Psoas muscle (tissue), 8 donors: ENCODE results near the gene FAM81A. TPM values are rescaled to one million over a fixed set of nuclear protein-coding genes. Genes with fewer than 3 reads are reported as not detected.
"Not testable (repeated sequence)": the region's sequence is repeated elsewhere in the genome, so short reads cannot be mapped to it uniquely, and the experiment has no call there.

Experiments used
- ATAC-seq, 4 donors: fragments of 200-7000 bp; cut with Tn5 transposase; one replicate each; pipeline ENCODE4 v1.9.1; 2020; ENCODE audit warnings: moderate library complexity in 3 of 4, mild to moderate bottlenecking in 2 of 4
- DNase-seq, 2 donors: peaks; one replicate each; pipeline ENCODE4 v3.0.0-alpha.2; 2020
- H3K27ac ChIP-seq: fragments of 200-600 bp; one replicate; pipeline ENCODE4 v1.8.0; 2022
- H3K27me3 ChIP-seq, 3 donors: fragments of 200-600 bp in 1 of 3; one replicate each; pipeline versions ENCODE4 v1.6.1 to v1.8.0; 2013 to 2022; ENCODE audit warnings: low read length in 2 of 3, mild to moderate bottlenecking in 2 of 3, moderate library complexity in 1 of 3; ENCODE audit not compliant: insufficient read depth in 3 of 3
- H3K36me3 ChIP-seq, 2 donors: fragments of 200-600 bp in 1 of 2; one replicate each; pipeline versions ENCODE4 v1.6.1 to v1.8.0; 2013 to 2022; ENCODE audit warnings: low read depth in 1 of 2, mild to moderate bottlenecking in 1 of 2, moderate library complexity in 1 of 2; ENCODE audit not compliant: insufficient read depth in 1 of 2
- H3K4me1 ChIP-seq: fragments of 200-600 bp; one replicate; pipeline ENCODE4 v1.8.0; 2022
- H3K4me3 ChIP-seq: fragments of 200-600 bp; one replicate; pipeline ENCODE4 v1.8.0; 2022; ENCODE audit warnings: mild to moderate bottlenecking
- H3K9me3 ChIP-seq: fragments of 200-600 bp; one replicate; pipeline ENCODE4 v1.8.0; 2022
- WGBS, 3 donors: extraction: QIAGEN DNeasy Blood & Tissue Kit; methylation state at CpG; one replicate each; pipeline versions ENCODE4 v1.1.6 to v1.1.7; 2013; 5-methylcytosine and 5-hydroxymethylcytosine counted together
- intact Hi-C, 2 donors: fragments of 100-400 bp; cut with DNase I; formaldehyde crosslinking; loops; one replicate each; pipeline versions ENCODE4 v1.11.0 to v1.14.2; 2022
- polyA plus RNA-seq, 3 donors: library from polyadenylated mRNA; stranded (reverse); fragments of 200-250 nt; gene quantifications; one replicate each; pipeline ENCODE4 v1.2.3, GENCODE V29; 2013
- total RNA-seq, 4 donors: library from RNA; stranded (reverse); fragmentation: NEBNext Ultra II Directional in 2 of 4; extraction: Animal tissue kit (Norgen Biotek cat#: 25700) in 2 of 4; gene quantifications; one replicate each; pipeline versions ENCODE4 v1.2.1 to v1.2.4, GENCODE V29; 2021 to 2023
- TF ChIP-seq, protein P1 (sequence below): fragments of 200-600 bp; IDR thresholded peaks from one replicate; pipeline ENCODE4 v1.8.0; 2022; ENCODE audit warnings: antibody characterized with exemption
- donor health status: healthy with polysubstance abuse.
- donor health status: DM: no; HTN: no; CAD: no; lungs with moderate emphysema.
- donor health status: Bipolar disorder and iron deficiency.
- donor health status: healthy.
- donor health status: DM: yes; HTN: yes; CAD: no.
- donor health status: DM: no; HTN: no; CAD: no.
- donor health status: DM: no; HTN: no; CAD: no.
- donor health status: DM: yes; HTN: yes; CAD: no.

FAM81A gene
- total and polyA plus RNA-seq, 7 donors: 0.32 to 1.4 (median 0.55) TPM

DNA sequence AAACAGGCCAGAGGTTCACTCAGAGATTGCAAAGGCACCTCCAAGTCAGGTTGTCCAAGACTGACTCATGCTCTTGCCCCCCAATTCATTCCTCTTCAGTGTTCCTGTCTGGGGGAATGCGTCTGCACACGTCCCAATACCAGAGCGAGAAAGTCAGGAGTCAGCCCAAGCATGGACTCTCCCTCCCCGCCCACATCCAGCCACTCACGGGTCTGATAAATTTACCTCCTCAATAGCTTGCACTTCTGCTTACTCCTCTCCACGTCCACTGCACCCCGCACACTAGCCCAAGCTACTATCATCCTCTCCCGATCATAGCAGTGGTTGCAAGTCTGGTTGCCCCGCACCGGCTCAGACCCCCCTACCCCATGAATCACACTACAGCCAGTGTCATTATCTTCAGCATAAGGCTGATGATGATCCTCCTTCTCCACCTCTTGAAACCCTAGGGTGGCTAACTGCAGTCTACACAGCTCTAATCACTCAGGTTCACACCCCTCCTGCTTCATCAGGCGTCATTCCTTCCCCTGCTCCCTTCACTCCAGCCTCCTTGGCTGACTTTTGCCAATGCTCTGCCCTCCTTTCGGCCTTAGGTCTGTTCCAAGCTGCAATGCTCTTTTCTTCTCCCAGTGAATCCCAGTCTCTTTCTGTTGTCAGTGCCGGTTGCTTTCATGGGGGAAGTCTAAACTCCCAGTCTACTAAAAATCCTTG, 37.7 kb upstream of the FAM81A start:
- no peak overlapping the region for H3K4me3 ChIP-seq
- H3K4me1 ChIP-seq: no peaks in the 10 kb centered on the region
- WGBS, 3 donors: 75 to 84% (median 77%) methylated on average over 13 of the region's 13 CpGs
- no peaks in the 10 kb centered on the region for H3K36me3 ChIP-seq
- intact Hi-C loops: no loop called here
- H3K27me3 ChIP-seq: no peaks in the 10 kb centered on the region
- no peaks in the 10 kb centered on the region for H3K9me3 ChIP-seq
- TF ChIP-seq, protein P1, sequence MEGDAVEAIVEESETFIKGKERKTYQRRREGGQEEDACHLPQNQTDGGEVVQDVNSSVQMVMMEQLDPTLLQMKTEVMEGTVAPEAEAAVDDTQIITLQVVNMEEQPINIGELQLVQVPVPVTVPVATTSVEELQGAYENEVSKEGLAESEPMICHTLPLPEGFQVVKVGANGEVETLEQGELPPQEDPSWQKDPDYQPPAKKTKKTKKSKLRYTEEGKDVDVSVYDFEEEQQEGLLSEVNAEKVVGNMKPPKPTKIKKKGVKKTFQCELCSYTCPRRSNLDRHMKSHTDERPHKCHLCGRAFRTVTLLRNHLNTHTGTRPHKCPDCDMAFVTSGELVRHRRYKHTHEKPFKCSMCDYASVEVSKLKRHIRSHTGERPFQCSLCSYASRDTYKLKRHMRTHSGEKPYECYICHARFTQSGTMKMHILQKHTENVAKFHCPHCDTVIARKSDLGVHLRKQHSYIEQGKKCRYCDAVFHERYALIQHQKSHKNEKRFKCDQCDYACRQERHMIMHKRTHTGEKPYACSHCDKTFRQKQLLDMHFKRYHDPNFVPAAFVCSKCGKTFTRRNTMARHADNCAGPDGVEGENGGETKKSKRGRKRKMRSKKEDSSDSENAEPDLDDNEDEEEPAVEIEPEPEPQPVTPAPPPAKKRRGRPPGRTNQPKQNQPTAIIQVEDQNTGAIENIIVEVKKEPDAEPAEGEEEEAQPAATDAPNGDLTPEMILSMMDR: no peak
- DNase-seq: no peak
- ATAC-seq: no peak
- no peak overlapping the region for H3K27ac ChIP-seq

DNA sequence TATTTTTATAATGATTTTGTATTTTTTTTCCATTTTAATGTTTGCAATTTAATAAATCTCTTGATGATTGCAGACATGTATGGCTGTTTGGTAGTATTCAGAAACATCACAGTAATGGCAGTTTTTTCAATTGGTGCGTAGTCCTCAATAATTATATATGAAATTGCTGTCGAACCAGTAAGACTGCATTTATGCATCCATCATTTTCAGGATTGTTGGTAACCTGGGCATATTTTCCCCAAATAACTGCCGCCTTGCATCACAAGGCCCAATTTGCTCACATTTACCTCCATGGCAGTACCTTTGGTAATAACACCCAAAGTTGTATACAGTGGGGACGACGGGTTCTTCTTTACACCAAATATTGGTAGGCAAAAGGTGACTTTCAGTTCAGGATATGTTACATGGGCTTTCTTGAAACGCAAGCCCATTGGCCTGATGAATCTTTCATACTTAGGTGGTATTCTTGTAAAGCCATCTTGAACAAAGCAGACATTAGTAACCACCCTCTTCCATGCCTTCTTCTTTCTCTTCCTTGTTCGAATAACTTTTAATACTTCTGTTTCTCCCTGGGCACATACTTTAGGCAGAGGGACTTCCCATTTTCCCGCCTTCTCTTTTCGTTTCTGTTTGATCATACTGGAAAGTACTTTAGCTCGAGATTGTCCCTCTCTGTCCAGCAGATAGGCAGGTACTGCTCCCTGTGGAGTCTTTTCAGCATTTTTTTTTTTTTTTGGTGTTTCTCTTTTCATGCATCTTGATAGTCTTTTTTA, 36.7 kb upstream of the FAM81A start:
- H3K4me3 ChIP-seq, ATAC-seq, intact Hi-C loops, H3K36me3 ChIP-seq, H3K27me3 ChIP-seq, H3K9me3 ChIP-seq, H3K4me1 ChIP-seq, DNase-seq, H3K27ac ChIP-seq: not testable (repeated sequence)
- WGBS, 3 donors: 84 to 89% (median 85%) methylated on average over 10 of the region's 10 CpGs

DNA sequence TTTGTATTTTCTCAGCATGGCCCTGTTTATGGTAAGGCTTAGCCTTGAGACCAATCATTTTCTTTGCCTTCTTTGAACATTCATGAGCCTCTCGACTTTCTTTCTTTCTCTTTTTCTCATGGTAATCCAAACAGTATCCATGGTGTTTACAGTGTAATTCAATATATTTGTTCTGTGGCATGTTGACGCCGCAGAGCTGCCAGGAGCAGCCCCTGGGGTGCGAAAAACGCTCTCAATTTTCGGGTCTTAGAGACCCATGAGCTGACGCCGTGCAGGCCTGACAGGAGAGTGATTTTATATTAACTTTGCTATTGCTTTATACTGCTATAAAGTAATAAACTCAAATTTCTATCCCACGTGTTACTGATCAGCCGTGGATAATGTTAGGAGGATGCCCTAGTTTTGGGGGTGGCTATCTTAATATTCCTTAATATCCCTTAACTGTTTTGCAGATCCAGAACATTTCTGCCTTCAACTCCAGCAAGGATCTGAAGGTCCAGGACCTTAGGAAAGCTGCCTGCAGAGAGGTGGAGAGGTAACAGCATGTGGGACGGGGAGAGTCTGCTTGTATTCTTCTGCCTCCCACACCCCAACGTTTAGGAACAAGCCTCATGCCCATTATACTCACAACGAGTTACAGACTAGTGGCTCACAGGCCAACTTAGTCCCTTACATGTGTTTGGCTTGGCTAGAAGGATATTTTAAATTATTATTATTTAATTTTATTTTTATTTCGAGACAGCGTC, 36.0 kb upstream of the FAM81A start:
- whole genome bisulfite sequencing, 3 donors: 63 to 65% (median 64%) methylated on average over 15 of the region's 15 CpGs
- Histone ChIP-seq H3K27me3 (no peaks in the 10 kb centered on the region), H3K36me3 (no peaks in the 10 kb centered on the region), H3K27ac (no peak overlapping the region), H3K9me3 (no peaks in the 10 kb centered on the region), H3K4me3 (no peak overlapping the region), H3K4me1 (no peaks in the 10 kb centered on the region)
- ATAC-seq (no peak), DNase-seq (no peak)
- TF ChIP-seq, protein P1: no peak
- intact Hi-C loops: no loop called here

DNA sequence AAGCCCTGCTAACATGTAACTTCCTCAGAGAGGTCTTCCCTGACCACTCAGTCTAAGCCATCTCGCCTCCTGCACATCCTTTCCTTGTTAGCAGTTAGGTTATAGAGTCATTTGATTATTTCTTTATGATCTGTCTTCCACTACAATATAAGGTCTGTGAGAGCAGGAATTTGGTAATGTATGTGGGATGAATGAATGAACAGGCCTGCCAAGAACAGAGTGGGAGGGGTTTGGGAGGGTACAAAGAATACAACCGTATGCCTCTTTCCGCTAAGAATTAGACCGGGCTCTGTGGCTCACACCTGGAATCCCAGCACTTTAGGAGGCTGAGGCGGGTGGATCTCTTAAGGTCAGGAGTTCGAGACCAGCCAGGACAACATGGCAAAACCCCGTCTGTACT, 32.9 kb upstream of the FAM81A start:
- TF ChIP-seq, protein P1: no peak
- H3K9me3 ChIP-seq: no peaks in the 10 kb centered on the region
- intact Hi-C loops: no loop called here
- no peak for DNase-seq
- no peaks in the 10 kb centered on the region for H3K27me3 ChIP-seq
- H3K4me3 ChIP-seq: no peak overlapping the region
- H3K27ac ChIP-seq: no peak overlapping the region
- H3K36me3 ChIP-seq: no peaks in the 10 kb centered on the region
- no peak for ATAC-seq
- WGBS, 3 donors: 72 to 78% (median 75%) methylated on average over 7 of the region's 7 CpGs
- no peaks in the 10 kb centered on the region for H3K4me1 ChIP-seq

DNA sequence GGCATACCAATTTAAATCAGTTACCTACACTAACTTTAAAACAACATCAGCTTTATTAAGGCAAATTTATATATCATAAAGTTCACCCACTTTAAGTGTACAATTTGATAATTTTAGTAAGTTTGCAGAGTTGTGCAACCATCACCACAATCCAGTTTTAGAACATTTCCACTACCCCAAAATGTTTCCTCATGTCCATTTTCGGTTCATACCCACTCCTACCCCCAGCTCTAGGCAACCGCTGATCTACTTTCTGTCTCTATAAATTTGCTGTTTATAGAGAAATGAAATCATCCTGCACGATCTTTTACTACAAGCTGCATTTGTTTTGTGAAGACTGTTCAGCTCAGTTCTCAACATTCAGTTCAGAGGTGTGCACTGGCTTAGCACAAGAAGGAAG, 31.5 kb upstream of the FAM81A start:
- no peak overlapping the region for H3K4me3 ChIP-seq
- no peak for ATAC-seq
- no peaks in the 10 kb centered on the region for H3K36me3 ChIP-seq
- no peaks in the 10 kb centered on the region for H3K9me3 ChIP-seq
- no peak overlapping the region for H3K27ac ChIP-seq
- intact Hi-C loops: no loop called here
- H3K27me3 ChIP-seq: no peaks in the 10 kb centered on the region
- TF ChIP-seq, protein P1: no peak
- 57 to 72% (median 64%) methylated on average over 3 of the region's 3 CpGs for WGBS, 3 donors
- H3K4me1 ChIP-seq: no peaks in the 10 kb centered on the region
- DNase-seq: no peak
